ENCODE results near the gene WWOX.

Gene WWOX

GRCh38 chr16:79155471-79155870 lies 1056.0 kb downstream of the WWOX start:
- no peaks in the 10 kb centered on the region for H3K27me3 ChIP-seq (ENCODE audit: insufficient read depth, low read depth)
- no peaks in the 10 kb centered on the region for H3K4me1 ChIP-seq (ENCODE audit: low read depth, poor library complexity, severe bottlenecking)
- H3K9ac ChIP-seq = no peak overlapping the region
- no peak overlapping the region for H2AFZ ChIP-seq (ENCODE audit: low read depth)
- no peak overlapping the region for H3K27ac ChIP-seq
- H3K79me2 ChIP-seq (ENCODE audit: insufficient read depth, low read depth) = no peaks in the 10 kb centered on the region
- H3K4me3 ChIP-seq (IDR thresholded peaks at IDR 0.05; ENCODE audit: insufficient read depth, low read depth, low read length) = no peak overlapping the region
- no peaks in the 10 kb centered on the region for H4K20me1 ChIP-seq (ENCODE audit: insufficient read depth)
- H3K4me2 ChIP-seq = no peak overlapping the region
- no peaks in the 10 kb centered on the region for H3K36me3 ChIP-seq (ENCODE audit: insufficient read depth)
- no peak for TF ChIP-seq CTCF (conservative IDR thresholded peaks at IDR 0.05; ENCODE audit: low read depth, low read length)

GRCh38 chr16:79155904-79156303 lies 1056.5 kb downstream of the WWOX start:
- no peak for TF ChIP-seq CTCF (conservative IDR thresholded peaks at IDR 0.05; ENCODE audit: low read depth, low read length)
- Histone ChIP-seq H3K9ac (no peak overlapping the region), H3K4me1 (ENCODE audit: low read depth, poor library complexity, severe bottlenecking) (no peaks in the 10 kb centered on the region), H3K79me2 (ENCODE audit: insufficient read depth, low read depth) (no peaks in the 10 kb centered on the region), H3K27me3 (ENCODE audit: insufficient read depth, low read depth) (no peaks in the 10 kb centered on the region), H3K4me3 (IDR thresholded peaks at IDR 0.05; ENCODE audit: insufficient read depth, low read depth, low read length) (no peak overlapping the region), H3K27ac (no peak overlapping the region), H2AFZ (ENCODE audit: low read depth) (no peak overlapping the region), H4K20me1 (ENCODE audit: insufficient read depth) (no peaks in the 10 kb centered on the region), H3K36me3 (ENCODE audit: insufficient read depth) (no peaks in the 10 kb centered on the region), H3K4me2 (no peak overlapping the region)

GRCh38 chr16:79156761-79157160 lies 1057.3 kb downstream of the WWOX start:
- no peak overlapping the region for H3K4me2 ChIP-seq
- H3K36me3 ChIP-seq (ENCODE audit: insufficient read depth) = no peaks in the 10 kb centered on the region
- H3K27me3 ChIP-seq (ENCODE audit: insufficient read depth, low read depth) = no peaks in the 10 kb centered on the region
- H3K27ac ChIP-seq = no peak overlapping the region
- no peaks in the 10 kb centered on the region for H3K4me1 ChIP-seq (ENCODE audit: low read depth, poor library complexity, severe bottlenecking)
- H3K9ac ChIP-seq = no peak overlapping the region
- H2AFZ ChIP-seq (ENCODE audit: low read depth) = no peak overlapping the region
- no peaks in the 10 kb centered on the region for H3K79me2 ChIP-seq (ENCODE audit: insufficient read depth, low read depth)
- H3K4me3 ChIP-seq (IDR thresholded peaks at IDR 0.05; ENCODE audit: insufficient read depth, low read depth, low read length) = no peak overlapping the region
- H4K20me1 ChIP-seq (ENCODE audit: insufficient read depth) = no peaks in the 10 kb centered on the region
- no peak for TF ChIP-seq CTCF (conservative IDR thresholded peaks at IDR 0.05; ENCODE audit: low read depth, low read length)

GRCh38 chr16:79158337-79158736 lies 1058.9 kb downstream of the WWOX start:
- H3K27me3 ChIP-seq (ENCODE audit: insufficient read depth, low read depth) = no peaks in the 10 kb centered on the region
- TF ChIP-seq CTCF (conservative IDR thresholded peaks at IDR 0.05; ENCODE audit: low read depth, low read length) = no peak
- no peaks in the 10 kb centered on the region for H3K4me1 ChIP-seq (ENCODE audit: low read depth, poor library complexity, severe bottlenecking)
- no peak overlapping the region for H3K9ac ChIP-seq
- H3K4me2 ChIP-seq = no peak overlapping the region
- no peak overlapping the region for H3K4me3 ChIP-seq (IDR thresholded peaks at IDR 0.05; ENCODE audit: insufficient read depth, low read depth, low read length)
- no peaks in the 10 kb centered on the region for H3K36me3 ChIP-seq (ENCODE audit: insufficient read depth)
- no peaks in the 10 kb centered on the region for H3K79me2 ChIP-seq (ENCODE audit: insufficient read depth, low read depth)
- no peaks in the 10 kb centered on the region for H4K20me1 ChIP-seq (ENCODE audit: insufficient read depth)
- no peak overlapping the region for H2AFZ ChIP-seq (ENCODE audit: low read depth)
- H3K27ac ChIP-seq = no peak overlapping the region

All from KMS-11 (cell line).